Measurements from ENCODE around the gene GNB1. TPM values are rescaled to one million over a fixed set of nuclear protein-coding genes. Genes with fewer than 3 reads are reported as not detected.

GNB1 gene
- total and polyA plus RNA-seq, 10 of the 15 experiments (the other 5 are each of a cell fraction or from before 2014, with no cell fraction given) = 23.0 to 392 (median 93.9) TPM

- TF ChIP-seq ZBTB40 (IDR thresholded peaks at IDR 0.05; ENCODE audit: borderline replicate concordance) (no peak), IRF3 (IDR thresholded peaks at IDR 0.05) (no peak)
These were observed 27.4 kb upstream of the GNB1 start (continued) for GRCh38 chr1:1917995-1918900.

- no TSS peak for BruUV-seq (replicated peaks)
- H3K9ac ChIP-seq (ENCODE audit: control insufficient read depth, insufficient read depth, low read length) = no peak overlapping the region
- ChIA-PET CTCF (no interaction called here), POLR2A (no interaction called here), RAD21 (ENCODE audit: unreplicated experiment) (no interaction called here), SMC1A (ENCODE audit: uncharacterized antibody, unreplicated experiment) (no interaction called here)
- H3K9me3 ChIP-seq (replicated peaks; ENCODE audit: control insufficient read depth, insufficient read depth, low read length) = no peaks in the 10 kb centered on the region
- no peak overlapping the region for H3K4me3 ChIP-seq
- H2AFZ ChIP-seq (ENCODE audit: control insufficient read depth, low read depth, low read length) = no peak overlapping the region
- 43% methylated on average over 14 of the region's 14 CpGs for WGBS (ENCODE audit: insufficient coverage, insufficient replicate concordance, low lambda C conversion rate, missing lambda C conversion rate)
- H4K20me1 ChIP-seq (ENCODE audit: control insufficient read depth, insufficient read depth) = no peaks in the 10 kb centered on the region
- DNase-seq (ENCODE audit: low read depth, low spot score) (no peak), FAIRE-seq (no peak), ATAC-seq (no peak)
- peaks cover 7% of the 10 kb centered on the region for H3K4me1 ChIP-seq (ENCODE audit: control insufficient read depth, insufficient read depth, low read length)
- intact Hi-C loops (cut with micrococcal nuclease; ENCODE audit: unreplicated experiment) (no loop called here), in situ Hi-C loops (cut with MboI) (no loop called here)
- H3K79me2 ChIP-seq (ENCODE audit: control insufficient read depth, insufficient read depth, low read length) = no peaks in the 10 kb centered on the region
- no peak overlapping the region for H3K4me2 ChIP-seq (ENCODE audit: control insufficient read depth, insufficient read depth)
- H3K27me3 ChIP-seq (replicated peaks in 1 of 2; ENCODE audit: control insufficient read depth in 2 of 2, insufficient read depth in 2 of 2, low read length in 1 of 2) = peaks cover 0 to 2% of the 10 kb centered on the region in 2 experiments; a peak in 1 of 4 replicates
- H3K27ac ChIP-seq (ENCODE audit: control insufficient read depth, insufficient read depth) = no peak overlapping the region
- H3K36me3 ChIP-seq (ENCODE audit: control insufficient read depth in 2 of 2, insufficient read depth in 2 of 2, low read length in 1 of 2) = no peaks in the 10 kb centered on the region
- TF ChIP-seq ZNF217 (IDR thresholded peaks at IDR 0.05) = no peak
- TF ChIP-seq MLLT1 (IDR thresholded peaks at IDR 0.05) = no peak
- no peak for TF ChIP-seq CUX1 (IDR thresholded peaks at IDR 0.05; ENCODE audit: insufficient replicate concordance, low read depth, low read length)
- no peak for TF ChIP-seq POLR2AphosphoS2 (IDR thresholded peaks at IDR 0.05; ENCODE audit: low read depth, low read length)
- TF ChIP-seq NFYA (IDR thresholded peaks at IDR 0.05; ENCODE audit: borderline replicate concordance, low read depth, low read length) = no peak
These were observed 26.6 kb upstream of the GNB1 start for GRCh38 chr1:1917304-1917976.

Data from GM12878 (cell line).